GM21576 (cell line): ENCODE results near the gene BBS9.

Source experiments
- ATAC-seq: cut with Tn5 transposase; IDR thresholded peaks from one replicate; pipeline ENCODE4 v1.9.1; 2021; ENCODE audit warnings: mild to moderate bottlenecking, moderate library complexity; ENCODE audit not compliant: unreplicated experiment

The BBS9 gene

DNA sequence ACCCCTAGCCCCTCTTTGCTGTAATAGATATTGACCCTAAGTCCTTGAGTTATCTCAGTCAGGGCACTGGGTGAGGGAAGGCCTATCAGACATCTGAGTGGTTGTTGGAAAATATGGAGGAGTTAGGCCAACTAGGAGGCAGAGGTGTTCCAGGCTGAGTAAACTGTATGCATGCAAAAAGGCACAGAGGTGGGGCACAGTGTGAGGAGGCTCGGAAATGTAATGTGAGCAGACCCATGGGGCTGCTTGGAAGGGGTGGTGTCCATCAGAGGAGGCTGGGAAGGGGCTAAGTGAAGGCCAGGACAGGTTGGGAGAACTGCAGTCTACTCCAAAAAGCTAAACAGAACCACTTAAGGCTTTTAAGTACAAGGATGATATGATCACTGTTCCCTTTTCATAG lies 452.7 kb downstream of the BBS9 start:
- no peak for ATAC-seq

- no peak for ATAC-seq
Observed at GRCh38 chr7:33582533-33582932, 453.2 kb downstream of the BBS9 start.

DNA sequence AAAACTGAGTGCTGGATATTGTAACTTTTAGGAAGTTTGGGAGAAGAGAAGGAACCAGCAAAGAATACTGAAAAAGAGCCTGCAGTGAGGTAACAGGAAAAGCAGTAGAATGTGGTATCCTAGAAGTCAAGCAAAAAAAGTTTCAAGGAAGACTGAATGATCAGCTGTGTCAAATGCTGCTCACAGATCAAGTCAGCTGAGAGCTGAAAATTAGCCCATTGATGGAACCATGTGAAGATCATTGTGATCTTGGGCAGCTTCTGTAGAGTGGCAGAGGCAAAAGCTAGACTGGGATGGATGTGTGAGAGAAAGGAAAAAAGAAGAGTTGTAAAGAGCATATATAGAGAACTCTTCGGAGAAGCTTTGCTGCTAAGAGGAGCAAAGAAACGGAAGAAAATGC lies 460.5 kb downstream of the BBS9 start:
- no peak for ATAC-seq

DNA sequence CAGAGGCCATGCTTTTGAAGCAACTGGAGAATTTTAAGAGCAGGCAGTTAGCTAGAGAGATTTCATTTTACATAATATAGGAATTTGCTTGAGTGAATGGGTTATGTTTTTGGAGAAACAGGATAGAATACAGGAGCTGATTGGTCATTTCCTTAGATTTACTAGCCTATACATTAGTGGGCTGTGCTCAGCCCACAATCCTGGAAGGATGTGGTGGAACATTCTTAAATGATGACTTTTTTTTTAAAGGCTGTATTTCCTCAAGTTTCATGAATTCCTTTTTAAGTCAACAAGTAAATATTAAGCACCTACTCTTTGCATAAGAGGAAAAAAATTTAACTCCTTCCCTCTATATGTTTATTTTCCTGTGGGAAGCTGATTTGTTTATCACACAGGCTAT lies 461.6 kb downstream of the BBS9 start:
- no peak for ATAC-seq

DNA sequence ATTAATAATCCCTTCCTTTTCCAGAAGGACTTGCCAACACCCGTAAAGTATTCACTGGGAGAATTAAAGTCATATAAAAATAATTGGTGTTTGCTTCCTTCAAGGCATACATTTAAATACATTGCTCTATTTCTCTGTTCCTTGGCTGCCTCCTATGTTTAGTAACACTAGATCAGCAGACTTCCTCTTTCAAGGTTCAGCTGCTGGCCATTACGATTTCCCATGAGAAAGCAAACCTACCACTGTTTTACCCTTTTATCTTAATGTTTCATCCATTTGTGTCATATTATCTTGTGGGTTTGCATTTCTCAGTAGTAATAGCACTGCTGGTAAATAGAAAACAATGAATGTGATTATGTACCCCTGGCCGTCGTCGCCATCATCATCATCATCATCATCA lies 462.1 kb downstream of the BBS9 start:
- no peak for ATAC-seq

DNA sequence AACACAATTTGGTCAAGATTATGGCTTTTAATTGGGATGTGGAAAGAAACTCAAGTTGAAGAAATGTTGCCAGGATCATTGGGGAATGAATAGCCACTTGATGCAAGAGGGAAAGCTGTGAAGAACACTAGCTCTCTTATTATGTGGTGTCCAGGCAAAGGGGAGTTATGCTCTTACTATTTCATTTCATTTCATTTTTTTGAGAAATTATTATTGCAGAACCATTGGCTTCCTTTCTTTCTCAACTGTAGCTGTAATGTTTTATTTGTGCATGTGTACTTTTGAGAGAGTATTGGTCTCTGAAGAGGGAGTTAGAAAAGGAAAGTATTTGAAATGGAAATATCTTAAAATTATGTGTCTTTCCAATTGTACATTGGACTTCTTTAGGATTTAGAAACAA lies 463.4 kb downstream of the BBS9 start:
- no peak for ATAC-seq

DNA sequence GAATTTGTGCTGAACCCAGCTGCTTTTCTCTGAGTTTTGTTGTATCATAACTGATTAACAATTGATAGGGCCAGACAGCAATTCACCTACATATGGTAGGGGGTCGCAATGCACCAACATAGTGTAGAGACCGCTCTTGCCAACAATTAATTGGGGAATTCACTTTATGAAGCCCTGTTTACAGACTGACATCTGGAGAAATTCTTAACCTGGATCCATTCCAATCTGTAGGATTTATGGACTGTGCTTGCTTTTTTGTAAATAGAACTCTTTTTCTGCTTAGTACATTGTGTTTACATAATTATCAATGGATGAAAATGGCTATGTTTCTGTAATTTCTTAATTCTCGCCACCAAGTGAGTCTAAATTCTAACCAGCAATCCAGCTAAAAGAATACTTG lies 464.2 kb downstream of the BBS9 start:
- ATAC-seq, result no peak

DNA sequence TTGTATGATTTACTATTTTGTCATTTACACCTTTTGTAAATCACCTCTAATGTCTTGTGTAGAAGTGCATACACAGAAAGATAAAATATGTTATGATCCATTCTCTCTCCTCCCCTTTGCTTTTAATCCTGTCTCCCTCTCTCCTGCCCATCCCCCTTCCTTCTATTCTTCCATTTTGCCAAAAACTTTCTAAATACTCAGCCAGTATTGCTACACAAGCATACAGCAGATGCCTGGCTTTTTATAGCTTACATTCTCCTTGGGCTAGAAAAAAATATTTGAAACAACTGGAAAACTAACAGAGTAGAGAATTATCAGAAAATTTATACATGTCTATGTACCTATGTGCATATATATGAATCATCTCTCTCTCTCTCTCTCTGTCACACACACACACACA lies 467.3 kb downstream of the BBS9 start:
- no peak for ATAC-seq

GRCh38 chr7:33597181-33597580 lies 467.8 kb downstream of the BBS9 start:
- no peak for ATAC-seq

DNA sequence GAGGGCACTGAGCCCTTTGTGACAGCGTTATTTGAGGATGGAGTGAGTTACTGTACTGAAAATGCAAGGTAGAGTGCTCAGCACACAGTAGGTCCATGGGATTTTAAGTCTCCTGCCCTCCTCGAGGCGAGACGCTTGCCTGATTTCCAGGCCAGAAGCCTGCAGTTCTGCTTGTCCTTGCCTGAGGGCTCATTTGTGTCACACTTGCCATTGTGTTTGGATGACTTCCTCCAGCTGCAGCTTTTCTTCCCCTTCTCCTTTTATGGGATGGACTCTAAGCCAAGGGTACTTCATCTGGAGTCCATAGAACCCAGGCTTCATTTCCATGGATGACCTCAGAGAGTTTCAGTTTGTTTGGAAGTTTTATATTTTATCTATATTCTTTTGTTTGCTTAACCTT lies 471.7 kb downstream of the BBS9 start:
- no peak for ATAC-seq

DNA sequence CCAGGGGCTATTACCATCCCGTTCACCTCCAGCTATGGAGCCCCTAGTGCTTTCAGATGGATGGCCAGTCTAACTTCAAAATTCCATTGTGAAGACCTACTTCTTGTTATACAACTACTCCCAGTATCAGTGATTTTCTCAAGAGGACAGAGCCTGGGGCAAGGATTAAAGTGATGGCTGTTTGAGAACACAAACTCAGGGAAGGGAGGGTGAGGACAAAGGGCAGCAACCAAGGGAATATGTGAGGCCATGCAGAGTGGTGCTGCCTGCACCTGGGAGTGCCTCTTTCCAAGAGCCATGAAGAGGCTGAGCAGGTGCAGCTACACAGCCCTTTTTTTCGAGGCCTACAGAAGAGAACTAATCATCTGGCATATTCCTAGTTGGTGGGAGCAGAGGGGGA lies 472.5 kb downstream of the BBS9 start:
- ATAC-seq, result no peak

DNA sequence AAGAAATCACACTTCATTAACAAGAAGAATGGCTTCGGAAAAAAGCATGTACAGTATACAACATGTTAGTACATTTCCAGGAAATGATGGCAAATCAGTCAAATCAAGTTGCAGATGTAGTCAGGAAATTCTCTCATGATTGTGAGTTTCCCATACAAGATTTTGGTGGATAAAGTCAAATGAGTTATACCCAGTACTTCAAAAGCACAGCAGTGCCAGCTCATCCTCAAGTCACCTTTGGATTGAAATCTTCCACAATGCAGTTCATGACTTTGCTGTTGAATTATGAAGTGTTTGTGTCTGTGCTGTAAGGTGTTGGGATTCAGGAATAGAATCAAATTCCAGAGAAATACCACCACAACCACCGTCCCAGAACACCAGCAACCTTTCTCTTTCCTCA lies 474.7 kb downstream of the BBS9 start:
- ATAC-seq, result no peak

DNA sequence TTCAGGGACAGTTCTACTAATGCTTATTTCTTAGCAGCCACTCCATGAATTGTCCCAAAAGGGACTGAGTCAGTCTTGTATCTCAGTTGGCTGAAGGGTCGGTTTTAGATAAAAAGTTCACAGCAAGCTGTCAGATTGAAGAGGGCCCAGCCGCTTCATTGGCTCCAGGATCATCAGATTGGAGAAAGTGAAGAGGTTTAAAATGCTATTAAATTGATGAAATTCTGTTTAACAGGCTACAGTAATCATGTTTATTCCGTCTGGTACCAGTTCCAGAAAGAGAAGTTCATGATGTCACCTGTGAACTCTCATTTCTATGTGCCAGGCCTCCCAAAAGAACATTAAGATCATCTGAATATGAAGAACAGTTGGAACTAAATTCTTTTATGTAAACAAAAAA lies 481.6 kb downstream of the BBS9 start:
- ATAC-seq, result no peak

GRCh38 chr7:33612442-33612841 lies 483.1 kb downstream of the BBS9 start:
- no peak for ATAC-seq

DNA sequence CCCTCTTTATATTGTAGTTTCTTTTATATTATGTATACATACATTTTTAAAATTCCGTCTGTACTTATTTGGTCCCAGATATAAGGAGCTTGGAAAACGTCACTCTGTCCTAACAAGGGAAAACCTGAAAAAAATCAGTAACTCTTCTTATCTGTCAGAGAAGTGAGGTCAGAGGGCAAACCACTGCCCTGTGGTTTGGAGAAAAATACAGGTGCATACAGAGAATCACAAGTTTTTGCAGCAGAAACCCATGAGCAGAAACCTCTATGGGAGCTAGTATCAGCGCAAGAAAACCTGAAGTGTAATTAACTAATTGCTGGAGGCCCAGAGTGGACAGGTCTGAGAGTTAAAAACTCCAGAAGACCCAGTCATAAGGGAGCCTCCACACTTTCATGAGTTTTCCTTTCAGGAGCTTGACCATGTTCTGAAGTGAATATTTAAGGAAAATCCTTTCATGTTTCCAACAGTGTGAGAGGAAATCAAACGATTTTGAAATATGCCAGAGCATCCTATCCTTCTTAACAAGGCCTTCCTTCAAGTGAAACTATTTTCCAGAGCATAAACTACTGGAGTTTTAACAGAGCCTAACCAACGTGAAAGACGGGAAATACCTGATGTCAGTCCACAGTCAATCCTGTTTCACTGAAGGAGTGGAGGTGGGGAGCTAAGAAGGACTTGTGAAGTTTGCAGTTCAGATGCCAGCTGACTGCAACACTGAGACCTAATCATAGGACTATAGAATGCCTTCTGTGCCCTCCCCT lies 485.2 kb downstream of the BBS9 start:
- ATAC-seq, result no peak

DNA sequence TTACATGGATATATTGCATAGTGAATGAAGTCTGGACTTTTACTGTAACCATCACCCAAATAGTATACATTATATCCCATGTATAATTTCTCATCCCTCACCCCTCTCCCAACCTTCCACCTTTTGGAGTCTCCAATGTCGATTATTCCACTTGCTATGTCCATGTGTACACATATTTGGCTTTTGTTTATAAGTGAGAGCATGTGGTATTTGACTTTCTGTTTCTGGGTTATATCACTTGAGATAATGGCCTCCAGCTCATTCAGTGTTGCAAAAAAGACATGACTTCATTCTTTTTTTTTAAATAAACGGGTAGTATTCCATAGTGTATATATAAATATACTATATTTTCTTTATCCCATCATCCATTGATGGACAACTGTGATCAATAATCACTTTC lies 487.4 kb downstream of the BBS9 start:
- no peak for ATAC-seq

- ATAC-seq, result no peak
Observed at GRCh38 chr7:33619264-33619663, 489.9 kb downstream of the BBS9 start.

DNA sequence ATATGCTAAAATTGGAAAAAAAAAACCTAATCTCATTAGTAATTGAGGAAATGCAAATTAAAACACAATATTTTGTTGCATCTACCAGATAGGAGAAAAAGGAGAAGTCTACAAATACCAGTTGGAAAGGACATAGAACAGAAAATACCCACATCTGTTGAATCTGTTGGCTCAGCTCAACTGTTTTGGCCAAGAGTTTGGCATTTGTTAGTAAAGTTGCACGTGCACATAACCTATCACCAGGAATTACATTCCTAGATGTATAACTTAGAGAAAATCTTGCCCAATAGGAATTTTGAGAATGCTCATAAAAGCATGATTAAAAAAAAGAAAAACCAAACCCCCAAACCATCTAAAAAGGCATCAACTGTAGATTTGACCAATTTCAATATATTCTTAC lies 493.9 kb downstream of the BBS9 start:
- ATAC-seq, result no peak

- no peak for ATAC-seq
Observed at GRCh38 chr7:33624215-33624614, 494.9 kb downstream of the BBS9 start.

GRCh38 chr7:33626869-33627268 lies 497.5 kb downstream of the BBS9 start:
- ATAC-seq, result no peak

GRCh38 chr7:33627741-33628140 lies 498.4 kb downstream of the BBS9 start:
- ATAC-seq, result no peak

- ATAC-seq, result no peak
Observed at GRCh38 chr7:33628894-33629293, 499.5 kb downstream of the BBS9 start.

GRCh38 chr7:33630359-33630758 lies 501.0 kb downstream of the BBS9 start:
- no peak for ATAC-seq
